ENCODE measurements around the gene CTRB1. TPM values are rescaled to one million over a fixed set of nuclear protein-coding genes. Genes with fewer than 3 reads are reported as not detected.

CTRB1 gene
- total and polyA plus RNA-seq, 2 of the 13 experiments (the other 11 are each of a cell fraction or from before 2014, with no cell fraction given), result not detected

GRCh38 chr16:75226550-75227360 lies 8.0 kb downstream of the CTRB1 start (continued):
- TF ChIP-seq, protein P1, sequence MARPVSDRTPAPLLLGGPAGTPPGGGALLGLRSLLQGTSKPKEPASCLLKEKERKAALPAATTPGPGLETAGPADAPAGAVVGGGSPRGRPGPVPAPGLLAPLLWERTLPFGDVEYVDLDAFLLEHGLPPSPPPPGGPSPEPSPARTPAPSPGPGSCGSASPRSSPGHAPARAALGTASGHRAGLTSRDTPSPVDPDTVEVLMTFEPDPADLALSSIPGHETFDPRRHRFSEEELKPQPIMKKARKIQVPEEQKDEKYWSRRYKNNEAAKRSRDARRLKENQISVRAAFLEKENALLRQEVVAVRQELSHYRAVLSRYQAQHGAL (CRISPR knock-in tag; IDR thresholded peaks at IDR 0.05; ENCODE audit: not compliant biosample characterization), result no peak
- TF ChIP-seq PHF21A (CRISPR knock-in tag; IDR thresholded peaks at IDR 0.05) (no peak), HNRNPLL (IDR thresholded peaks at IDR 0.05; ENCODE audit: low read depth, low read length, poor library complexity, severe bottlenecking) (peak; percentile 19), DMTF1 (CRISPR knock-in tag; IDR thresholded peaks at IDR 0.05) (no peak), ZSCAN25 (CRISPR knock-in tag; IDR thresholded peaks at IDR 0.05) (no peak), SMAD1 (CRISPR knock-in tag; IDR thresholded peaks at IDR 0.05; ENCODE audit: borderline replicate concordance, low read depth) (no peak), ISL2 (CRISPR knock-in tag; IDR thresholded peaks at IDR 0.05) (no peak), ZNF460 (CRISPR knock-in tag; IDR thresholded peaks at IDR 0.05; ENCODE audit: borderline replicate concordance) (no peak), ZNF563 (CRISPR knock-in tag; IDR thresholded peaks at IDR 0.05) (no peak), ZNF253 (CRISPR knock-in tag; IDR thresholded peaks at IDR 0.05; ENCODE audit: borderline replicate concordance) (no peak), MLXIP (CRISPR knock-in tag; IDR thresholded peaks at IDR 0.05; ENCODE audit: borderline replicate concordance) (no peak), ZNF879 (CRISPR knock-in tag; IDR thresholded peaks at IDR 0.05) (no peak), HNRNPK (IDR thresholded peaks at IDR 0.05; ENCODE audit: low read depth, low read length, poor library complexity, severe bottlenecking) (no peak)
- TF ChIP-seq, protein P2, sequence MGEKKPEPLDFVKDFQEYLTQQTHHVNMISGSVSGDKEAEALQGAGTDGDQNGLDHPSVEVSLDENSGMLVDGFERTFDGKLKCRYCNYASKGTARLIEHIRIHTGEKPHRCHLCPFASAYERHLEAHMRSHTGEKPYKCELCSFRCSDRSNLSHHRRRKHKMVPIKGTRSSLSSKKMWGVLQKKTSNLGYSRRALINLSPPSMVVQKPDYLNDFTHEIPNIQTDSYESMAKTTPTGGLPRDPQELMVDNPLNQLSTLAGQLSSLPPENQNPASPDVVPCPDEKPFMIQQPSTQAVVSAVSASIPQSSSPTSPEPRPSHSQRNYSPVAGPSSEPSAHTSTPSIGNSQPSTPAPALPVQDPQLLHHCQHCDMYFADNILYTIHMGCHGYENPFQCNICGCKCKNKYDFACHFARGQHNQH (CRISPR knock-in tag; IDR thresholded peaks at IDR 0.05), result no peak
- TF ChIP-seq, protein P3, sequence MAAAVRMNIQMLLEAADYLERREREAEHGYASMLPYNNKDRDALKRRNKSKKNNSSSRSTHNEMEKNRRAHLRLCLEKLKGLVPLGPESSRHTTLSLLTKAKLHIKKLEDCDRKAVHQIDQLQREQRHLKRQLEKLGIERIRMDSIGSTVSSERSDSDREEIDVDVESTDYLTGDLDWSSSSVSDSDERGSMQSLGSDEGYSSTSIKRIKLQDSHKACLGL (CRISPR knock-in tag; IDR thresholded peaks at IDR 0.05), result no peak; the same call in 1 of the 2 replicates
- TF ChIP-seq, protein P4, sequence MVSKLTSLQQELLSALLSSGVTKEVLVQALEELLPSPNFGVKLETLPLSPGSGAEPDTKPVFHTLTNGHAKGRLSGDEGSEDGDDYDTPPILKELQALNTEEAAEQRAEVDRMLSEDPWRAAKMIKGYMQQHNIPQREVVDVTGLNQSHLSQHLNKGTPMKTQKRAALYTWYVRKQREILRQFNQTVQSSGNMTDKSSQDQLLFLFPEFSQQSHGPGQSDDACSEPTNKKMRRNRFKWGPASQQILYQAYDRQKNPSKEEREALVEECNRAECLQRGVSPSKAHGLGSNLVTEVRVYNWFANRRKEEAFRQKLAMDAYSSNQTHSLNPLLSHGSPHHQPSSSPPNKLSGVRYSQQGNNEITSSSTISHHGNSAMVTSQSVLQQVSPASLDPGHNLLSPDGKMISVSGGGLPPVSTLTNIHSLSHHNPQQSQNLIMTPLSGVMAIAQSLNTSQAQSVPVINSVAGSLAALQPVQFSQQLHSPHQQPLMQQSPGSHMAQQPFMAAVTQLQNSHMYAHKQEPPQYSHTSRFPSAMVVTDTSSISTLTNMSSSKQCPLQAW (CRISPR knock-in tag; IDR thresholded peaks at IDR 0.05), result no peak
- TF ChIP-seq, protein P5, sequence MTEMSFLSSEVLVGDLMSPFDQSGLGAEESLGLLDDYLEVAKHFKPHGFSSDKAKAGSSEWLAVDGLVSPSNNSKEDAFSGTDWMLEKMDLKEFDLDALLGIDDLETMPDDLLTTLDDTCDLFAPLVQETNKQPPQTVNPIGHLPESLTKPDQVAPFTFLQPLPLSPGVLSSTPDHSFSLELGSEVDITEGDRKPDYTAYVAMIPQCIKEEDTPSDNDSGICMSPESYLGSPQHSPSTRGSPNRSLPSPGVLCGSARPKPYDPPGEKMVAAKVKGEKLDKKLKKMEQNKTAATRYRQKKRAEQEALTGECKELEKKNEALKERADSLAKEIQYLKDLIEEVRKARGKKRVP (CRISPR knock-in tag; IDR thresholded peaks at IDR 0.05), result no peak
